ENCODE measurements around the gene MDC1.
A peak's percentile ranks its signal among the peaks of the same experiment; 100 is the strongest.

MDC1 gene

GRCh38 chr6:30707281-30707850 is 9.7 kb downstream of the MDC1 start:
- no peak for DNase-seq (ENCODE audit: low read depth in 2 of 2)

GRCh38 chr6:30705620-30706019 is 11.5 kb downstream of the MDC1 start:
- DNase-seq (ENCODE audit: low read depth in 2 of 2), result no peak

DNA sequence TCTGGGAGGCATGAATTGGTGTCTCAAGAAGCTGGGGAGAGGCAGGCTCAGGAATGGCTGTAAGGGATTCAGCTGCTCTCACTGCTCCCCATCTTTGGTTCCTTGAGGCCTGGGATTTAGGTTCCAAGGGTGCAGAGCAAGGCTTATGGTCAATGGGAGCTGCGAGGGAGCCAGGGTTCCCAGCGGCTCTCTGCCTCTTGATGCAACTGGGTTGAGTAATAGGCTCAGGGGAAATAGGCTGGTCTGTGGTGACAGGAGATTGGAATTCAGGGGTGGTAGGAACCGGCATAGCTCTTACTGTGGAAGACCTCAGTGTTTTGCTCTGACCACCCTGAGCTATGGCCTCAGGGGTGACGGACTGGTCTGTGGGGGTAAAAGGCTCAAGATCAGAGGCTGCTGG is 13.3 kb downstream of the MDC1 start:
- DNase-seq (ENCODE audit: low read depth in 2 of 2), result no peak

DNA sequence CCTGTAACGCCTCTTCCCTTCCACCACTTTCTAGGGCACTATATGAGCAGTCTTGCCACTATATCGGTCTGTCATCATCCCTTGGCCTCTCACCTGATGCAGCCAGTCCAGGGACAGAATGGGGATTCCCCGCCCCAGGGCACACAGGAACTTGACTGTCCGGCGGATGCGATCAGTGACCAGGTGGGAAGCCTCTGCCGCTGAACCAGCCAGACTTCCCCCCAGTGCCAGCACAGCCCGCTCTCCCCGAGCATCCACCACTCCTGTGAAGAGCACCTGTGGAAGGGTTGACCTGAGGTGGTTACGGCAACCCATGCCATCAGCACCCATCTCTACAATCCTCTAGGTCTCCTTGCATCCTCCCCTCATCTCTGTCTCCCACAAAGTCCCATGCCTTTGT is 14.1 kb downstream of the MDC1 start:
- DNase-seq (ENCODE audit: low read depth in 2 of 2), result no peak

- no peak for DNase-seq (ENCODE audit: low read depth in 2 of 2)
Measured at GRCh38 chr6:30700340-30700739, 16.7 kb downstream of the MDC1 start.

- DNase-seq (ENCODE audit: low read depth in 2 of 2), result no peak
Measured at GRCh38 chr6:30696432-30696831, 20.6 kb downstream of the MDC1 start.

DNA sequence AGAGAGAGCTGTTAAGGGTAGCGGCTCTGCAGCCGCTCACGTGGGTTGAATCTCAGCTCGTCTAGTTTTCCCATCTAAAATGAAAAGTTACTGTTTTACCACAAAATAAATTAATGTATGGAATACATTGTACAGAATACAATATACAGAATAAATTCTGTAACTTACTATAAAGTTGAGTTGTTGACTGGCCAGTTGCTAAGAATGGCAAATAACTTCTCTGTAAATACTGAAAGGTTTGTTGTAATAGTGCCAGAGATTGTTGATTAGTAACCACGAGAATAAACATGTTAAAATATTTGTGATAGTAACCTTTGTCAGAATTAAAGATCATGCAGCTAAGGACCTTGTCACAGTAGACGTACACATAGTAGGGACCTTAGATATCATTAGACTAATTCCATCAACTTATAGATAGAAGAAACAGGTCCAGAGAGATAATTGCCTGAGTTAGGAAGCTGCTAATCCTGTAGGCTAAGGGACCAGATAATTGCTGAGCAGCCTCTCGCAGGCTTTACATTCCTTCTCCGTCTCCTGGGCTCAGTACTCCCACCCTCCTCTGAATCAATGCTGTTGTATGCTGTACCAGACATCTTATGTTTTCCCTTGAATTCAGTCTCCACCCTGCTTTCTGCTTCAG is 25.8 kb downstream of the MDC1 start:
- no peak for DNase-seq (ENCODE audit: low read depth in 2 of 2)

DNA sequence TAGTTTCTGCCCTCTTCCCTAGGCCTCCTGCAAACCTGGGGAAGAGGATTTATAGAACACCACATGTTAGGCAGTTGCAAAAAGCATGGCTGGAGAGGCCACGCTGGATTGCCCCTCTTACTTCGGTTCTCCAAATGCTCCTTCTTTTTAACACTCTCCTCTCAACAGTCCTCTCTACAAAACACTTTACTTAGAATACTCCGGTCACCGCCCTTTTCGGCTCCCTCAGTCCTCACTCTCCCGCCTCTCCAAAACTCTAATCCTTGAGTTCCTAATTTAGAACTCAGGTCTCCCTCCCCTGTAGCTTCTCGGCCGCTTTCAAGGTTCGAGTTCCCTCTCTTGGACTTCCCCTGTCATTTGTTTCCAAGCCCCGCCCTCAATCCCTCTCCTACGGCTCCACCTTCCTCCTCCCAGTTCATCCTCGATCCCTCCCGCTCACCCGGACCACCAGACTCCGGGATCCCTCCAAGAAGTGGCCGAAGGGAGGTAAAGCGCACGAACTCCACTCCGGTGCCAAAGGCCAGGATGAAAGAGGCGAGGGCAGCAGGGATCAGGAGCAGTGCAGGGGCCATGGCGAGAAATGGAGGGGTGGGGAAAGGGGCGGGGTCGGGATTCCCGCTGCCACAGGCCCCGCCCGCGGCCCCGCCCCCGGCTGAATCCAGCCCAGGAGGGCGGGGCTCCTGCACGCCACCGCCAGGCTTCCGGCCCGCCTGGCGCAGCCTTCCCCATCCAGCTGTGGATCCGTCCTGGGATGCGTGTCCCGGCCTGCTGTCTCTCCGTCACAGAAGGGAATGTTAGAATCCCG is 26.5 kb downstream of the MDC1 start, which contains the start of gene NRM:
TSS of gene NRM (minus strand) at position 582 of the 805 bp plus-strand sequence. CDS start at position 572, 10 bp downstream.
- peak; percentile 63 to 81 for DNase-seq (ENCODE audit: low read depth in 2 of 2)

- no peak for DNase-seq (ENCODE audit: low read depth in 2 of 2)
Measured at GRCh38 chr6:30689985-30690384, 27.1 kb downstream of the MDC1 start.

- no peak for DNase-seq (ENCODE audit: low read depth in 2 of 2)
Measured at GRCh38 chr6:30689022-30689865, 27.8 kb downstream of the MDC1 start.

- DNase-seq (ENCODE audit: low read depth in 2 of 2), result no peak
Measured at GRCh38 chr6:30688569-30688968, 28.5 kb downstream of the MDC1 start.

GRCh38 chr6:30687659-30688431 is 29.2 kb downstream of the MDC1 start:
- DNase-seq (ENCODE audit: low read depth in 2 of 2), result no peak

DNA sequence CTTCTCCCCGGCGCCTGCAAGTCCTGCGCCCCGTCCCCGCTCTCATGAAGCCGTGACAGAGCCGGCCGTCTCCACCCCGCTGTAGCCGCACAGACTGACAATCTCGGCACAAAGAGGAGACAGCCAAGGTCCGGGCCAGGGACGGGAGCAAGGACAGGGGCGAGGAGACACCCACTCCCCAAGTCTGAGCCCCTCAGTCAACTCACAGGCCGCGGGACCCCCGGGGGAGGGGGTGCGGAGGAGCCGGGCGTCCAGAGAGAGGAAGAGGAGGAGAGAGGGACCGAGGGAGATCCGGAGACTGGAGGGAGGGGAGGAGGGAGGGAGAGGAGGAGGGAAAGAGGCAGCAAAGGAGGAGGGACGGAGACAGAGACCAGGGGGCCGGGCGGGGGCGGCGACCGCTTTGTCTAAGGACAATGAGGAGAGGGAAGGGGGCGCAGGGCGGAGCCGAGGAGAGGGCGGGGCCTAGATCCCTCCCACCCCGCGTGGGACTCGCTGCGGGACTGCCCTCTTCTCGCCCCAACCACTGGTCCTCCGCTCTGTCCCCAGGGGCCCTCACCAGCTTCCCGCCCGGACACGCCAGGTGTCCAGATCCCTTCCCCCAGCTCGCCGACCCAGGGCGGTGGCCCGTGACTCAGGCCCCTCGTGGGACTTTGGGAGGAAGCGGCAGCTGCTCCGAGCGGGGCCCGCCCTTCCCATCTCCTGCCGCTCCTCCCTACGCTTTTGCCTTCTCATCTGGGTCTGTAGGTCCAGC is 30.0 kb downstream of the MDC1 start:
- DNase-seq (ENCODE audit: low read depth in 2 of 2), result peak; percentile 64 to 94

- peak; percentile 77 to 89 for DNase-seq (ENCODE audit: low read depth in 2 of 2)
Measured at GRCh38 chr6:30686009-30686907, 30.8 kb downstream of the MDC1 start, which contains the start of gene PPP1R18. TSS of gene PPP1R18 (minus strand) at chr6:30686645. CDS start at chr6:30686018, 627 bp downstream.

GRCh38 chr6:30685157-30686008 is 31.7 kb downstream of the MDC1 start:
- DNase-seq (ENCODE audit: low read depth in 2 of 2), result no peak

GRCh38 chr6:30684386-30685156 is 32.5 kb downstream of the MDC1 start:
- peak; percentile 23 to 47 for DNase-seq (ENCODE audit: low read depth in 2 of 2)

DNA sequence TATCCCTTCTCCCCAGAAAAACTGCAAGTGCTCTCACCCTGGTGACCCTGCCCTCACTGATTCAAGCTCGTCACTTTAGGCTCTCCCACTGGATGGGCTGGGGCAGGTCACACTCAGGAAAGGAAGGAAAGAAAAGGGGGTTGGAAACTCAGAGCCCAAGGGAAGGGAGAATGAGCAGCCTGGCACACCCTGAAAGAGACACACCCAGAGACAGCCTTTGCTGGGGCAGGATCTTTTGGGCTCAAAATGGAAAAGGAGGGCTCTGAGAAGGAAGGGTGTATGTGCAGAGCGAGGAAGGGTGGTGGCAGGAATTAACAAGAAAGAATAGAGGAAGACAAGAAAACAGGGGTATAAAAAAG is 33.1 kb downstream of the MDC1 start:
- DNase-seq (ENCODE audit: low read depth in 2 of 2), result no peak

All from stimulated activated CD4-positive, alpha-beta T cell treated with anti-CD3 and anti-CD28 coated beads, Interleukin-12 subunit alpha, Interleukin-12 subunit beta, amount 100 ng/mL, for 24 hours (primary cell).